HG02852 (cell line): ENCODE measurements around the gene CREB5.
A peak's percentile ranks its signal among the peaks of the same experiment; 100 is the strongest.

Experiments
- ATAC-seq: cut with Tn5 transposase; IDR thresholded peaks from one replicate; pipeline ENCODE4 v1.9.1; 2021; ENCODE audit warnings: mild to moderate bottlenecking, moderate library complexity; ENCODE audit not compliant: unreplicated experiment

Gene CREB5

GRCh38 chr7:28729727-28730126, 317.4 kb downstream of the CREB5 start:
- no peak for ATAC-seq

GRCh38 chr7:28731092-28731658, 318.9 kb downstream of the CREB5 start:
- no peak for ATAC-seq

GRCh38 chr7:28732071-28732869, 320.0 kb downstream of the CREB5 start:
- ATAC-seq, result no peak

DNA sequence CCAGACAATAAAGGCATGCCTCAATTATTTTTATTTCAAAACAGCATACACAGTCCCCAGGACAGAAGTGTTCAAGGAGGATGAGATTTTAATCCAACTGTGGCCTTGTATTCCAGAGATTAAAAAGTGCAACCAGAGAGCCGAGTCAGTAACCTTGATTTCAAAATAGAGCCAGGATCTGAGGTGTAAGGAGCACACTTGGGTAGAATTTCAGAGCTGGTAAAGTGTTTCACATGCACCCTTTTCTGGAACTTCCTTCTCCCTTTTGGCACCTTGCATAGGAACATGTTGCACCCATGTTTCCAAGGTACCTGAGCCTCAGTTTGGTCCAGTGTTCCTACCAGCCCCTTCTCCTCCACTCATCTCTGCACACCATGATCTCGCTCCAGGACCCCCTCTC, 320.7 kb downstream of the CREB5 start:
- ATAC-seq, result no peak

- ATAC-seq, result no peak
Observed at GRCh38 chr7:28738412-28738811, 326.1 kb downstream of the CREB5 start.

DNA sequence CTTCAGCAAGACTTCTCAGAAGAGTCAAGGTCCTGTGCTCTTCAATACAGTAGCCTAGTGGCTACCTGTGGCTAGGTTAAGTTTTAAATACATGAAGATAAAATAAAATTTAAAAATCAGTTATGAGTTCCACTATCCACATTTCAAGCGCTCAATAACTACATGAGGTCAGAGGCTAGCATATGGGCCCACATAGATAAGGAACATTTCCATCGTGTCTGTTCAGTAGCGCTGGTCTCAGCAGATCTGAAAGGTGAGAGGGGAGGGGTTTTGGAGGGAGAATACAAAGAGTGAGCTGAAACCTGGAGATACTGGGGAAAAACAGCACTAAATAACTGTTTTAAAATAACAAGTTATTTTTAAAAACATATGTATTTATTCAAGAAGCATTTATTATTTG, 326.8 kb downstream of the CREB5 start:
- ATAC-seq, result no peak

- no peak for ATAC-seq
Observed at GRCh38 chr7:28739826-28740225, 327.5 kb downstream of the CREB5 start.

- no peak for ATAC-seq
Observed at GRCh38 chr7:28744951-28745350, 332.6 kb downstream of the CREB5 start.

- no peak for ATAC-seq
Observed at GRCh38 chr7:28745351-28745750, 333.0 kb downstream of the CREB5 start.

GRCh38 chr7:28747404-28747803, 335.1 kb downstream of the CREB5 start:
- ATAC-seq, result no peak

DNA sequence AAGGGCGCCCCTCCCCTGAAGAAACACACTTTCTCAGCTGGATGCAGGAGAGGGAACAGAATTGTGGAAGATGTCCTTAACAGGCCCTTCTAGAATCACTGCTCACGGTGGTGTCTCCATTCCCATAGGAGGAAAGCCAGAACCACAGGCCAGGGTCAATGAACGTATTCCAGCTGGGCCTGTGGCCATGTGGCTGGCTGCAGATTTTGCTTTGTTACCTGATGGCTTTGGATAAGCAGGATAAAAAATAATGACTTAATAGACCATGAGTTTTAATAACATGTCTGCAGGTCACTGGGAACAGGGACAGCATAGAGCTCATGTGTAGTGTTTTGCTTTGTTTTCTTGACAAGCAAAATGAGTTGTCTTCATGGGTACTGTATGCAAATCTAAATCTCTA, 335.5 kb downstream of the CREB5 start:
- ATAC-seq, result no peak

- no peak for ATAC-seq
Observed at GRCh38 chr7:28748346-28748745, 336.0 kb downstream of the CREB5 start.

DNA sequence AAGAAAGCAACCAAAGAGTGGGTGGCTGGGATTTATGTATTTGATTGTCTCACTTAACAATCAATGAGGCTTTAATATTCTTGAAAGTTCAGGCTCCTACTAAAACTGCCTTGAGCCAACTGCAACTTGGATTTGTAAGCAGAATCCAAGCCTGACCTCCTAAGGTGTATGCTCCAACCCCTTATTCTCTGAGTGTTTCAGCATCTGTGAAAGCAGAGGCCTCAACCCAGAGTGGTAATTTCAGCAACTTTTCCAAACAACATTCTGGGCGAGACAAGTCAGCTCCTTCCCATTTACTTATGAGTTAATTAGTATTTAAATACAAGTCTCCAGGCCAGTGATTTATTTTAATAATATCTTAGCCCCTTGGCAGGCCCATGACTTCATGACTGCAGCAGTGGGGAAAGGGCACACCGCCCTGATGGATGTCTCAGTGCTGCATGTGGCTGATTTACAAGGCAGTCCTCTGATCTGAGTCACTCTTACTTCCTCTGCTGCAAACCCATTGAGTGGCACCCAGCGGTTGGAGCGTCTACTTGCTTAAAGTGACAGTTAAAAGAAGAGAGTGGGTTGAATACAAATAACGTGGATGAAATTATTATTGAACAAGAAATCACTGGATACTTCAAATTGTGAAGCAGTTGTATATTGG, 336.7 kb downstream of the CREB5 start:
- peak; percentile 55 for ATAC-seq

GRCh38 chr7:28749638-28750037, 337.3 kb downstream of the CREB5 start:
- no peak for ATAC-seq

DNA sequence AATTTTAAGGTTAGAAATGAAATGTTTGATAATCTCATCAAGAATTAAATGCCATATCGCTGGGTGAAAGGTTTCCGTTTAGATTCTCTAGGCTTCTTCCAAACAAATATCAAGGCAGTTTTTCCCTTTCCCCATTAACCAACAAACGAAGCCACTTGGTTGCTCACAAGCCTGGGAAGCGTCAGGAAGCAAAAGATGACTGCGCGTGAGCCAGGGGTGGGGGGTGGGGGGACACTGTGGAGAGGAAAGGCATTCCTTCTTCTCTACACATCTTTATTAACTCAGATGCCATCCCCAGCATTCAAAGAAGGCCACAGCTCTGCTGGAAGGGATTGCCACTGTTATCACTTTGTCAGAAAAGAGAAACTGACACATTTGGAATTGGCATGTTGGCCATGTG, 338.7 kb downstream of the CREB5 start:
- ATAC-seq, result no peak

DNA sequence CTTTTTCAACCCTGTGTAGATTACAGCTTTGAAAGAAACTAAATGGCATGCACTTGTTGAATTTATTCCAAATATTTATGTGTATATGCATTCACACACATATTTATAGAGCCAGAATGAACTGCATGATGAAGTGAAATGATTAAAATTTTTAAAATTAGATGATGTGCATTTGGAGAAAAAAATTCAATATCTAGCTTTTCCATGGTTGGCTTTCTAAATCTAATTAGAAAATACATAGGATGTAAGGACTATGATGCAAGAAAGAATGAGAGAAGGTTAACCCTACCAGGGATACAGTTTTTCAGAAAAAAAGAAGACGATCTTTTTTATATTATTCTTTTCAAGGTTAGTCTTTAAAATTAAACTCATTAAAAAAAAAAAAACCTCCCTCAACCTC, 341.3 kb downstream of the CREB5 start:
- ATAC-seq, result no peak

DNA sequence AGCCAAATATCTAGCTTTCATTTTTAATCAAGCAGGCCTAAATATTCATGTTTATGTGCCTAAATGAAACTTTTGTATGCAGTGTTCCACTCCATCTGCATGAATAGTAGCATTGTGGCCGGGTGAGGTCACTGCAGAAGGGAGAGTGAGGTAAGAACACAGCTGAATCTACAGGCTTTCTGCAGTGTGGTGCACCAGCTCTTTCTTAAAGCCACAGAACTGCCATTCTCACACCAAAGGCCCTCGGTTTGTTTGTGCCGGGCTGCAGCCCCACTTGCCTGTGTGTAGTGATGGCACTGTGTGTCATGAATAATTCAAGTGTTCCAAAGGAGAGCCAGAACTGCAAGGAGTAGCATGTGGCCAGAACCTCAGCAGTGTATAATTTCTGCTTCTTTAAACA, 341.7 kb downstream of the CREB5 start:
- ATAC-seq, result no peak

DNA sequence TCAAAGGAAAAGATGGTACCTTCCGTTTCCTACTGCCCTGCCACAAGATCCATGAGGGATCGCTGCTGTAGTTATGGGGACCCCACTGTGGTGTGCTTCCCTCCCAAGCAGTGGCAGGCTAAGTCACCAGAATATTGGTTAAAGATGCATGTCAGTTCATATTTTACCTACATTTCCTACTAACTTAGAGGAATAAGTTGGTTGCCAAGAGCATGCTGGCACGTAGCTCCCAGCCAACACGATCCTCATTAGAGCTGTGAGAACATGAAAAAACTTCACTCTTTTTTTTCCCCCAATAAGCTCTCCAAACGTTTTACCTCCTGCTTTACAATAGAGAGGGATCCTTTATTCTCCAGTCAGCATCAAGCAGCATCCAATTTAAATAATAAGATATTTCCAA, 342.1 kb downstream of the CREB5 start:
- ATAC-seq, result no peak

DNA sequence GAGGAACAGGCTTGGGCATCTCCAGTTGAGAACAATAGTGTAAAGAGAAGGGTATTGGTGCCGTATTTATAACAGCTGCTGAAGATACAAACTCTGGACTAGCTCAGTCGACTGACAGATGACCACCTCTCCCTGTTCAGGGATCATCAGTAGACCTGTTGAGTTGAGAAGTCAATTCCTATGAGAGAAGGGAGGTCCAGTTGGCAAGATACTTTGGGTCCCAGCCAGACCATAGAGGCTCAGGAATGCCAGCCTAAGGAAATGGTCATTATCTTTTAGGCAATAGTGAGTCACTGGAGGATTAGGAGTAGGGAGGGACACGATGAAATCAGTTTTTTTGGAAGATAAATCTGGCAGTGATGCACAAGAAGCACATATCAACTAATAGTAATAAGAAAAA, 342.9 kb downstream of the CREB5 start:
- no peak for ATAC-seq

GRCh38 chr7:28758186-28758585, 345.9 kb downstream of the CREB5 start:
- no peak for ATAC-seq

- ATAC-seq, result no peak
Observed at GRCh38 chr7:28759475-28759971, 347.2 kb downstream of the CREB5 start.

GRCh38 chr7:28761505-28761904, 349.2 kb downstream of the CREB5 start:
- ATAC-seq, result no peak
